ENCODE measurements around the gene RPS6KA1. TPM values are rescaled to one million over a fixed set of nuclear protein-coding genes. Genes with fewer than 3 reads are reported as not detected.
"Not testable (repeated sequence)": the region's sequence is repeated elsewhere in the genome, so short reads cannot be mapped to it uniquely, and the experiment has no call there.

Gene RPS6KA1
- total RNA-seq, 1 experiment from 2014 or later: 20.6 TPM

DNA sequence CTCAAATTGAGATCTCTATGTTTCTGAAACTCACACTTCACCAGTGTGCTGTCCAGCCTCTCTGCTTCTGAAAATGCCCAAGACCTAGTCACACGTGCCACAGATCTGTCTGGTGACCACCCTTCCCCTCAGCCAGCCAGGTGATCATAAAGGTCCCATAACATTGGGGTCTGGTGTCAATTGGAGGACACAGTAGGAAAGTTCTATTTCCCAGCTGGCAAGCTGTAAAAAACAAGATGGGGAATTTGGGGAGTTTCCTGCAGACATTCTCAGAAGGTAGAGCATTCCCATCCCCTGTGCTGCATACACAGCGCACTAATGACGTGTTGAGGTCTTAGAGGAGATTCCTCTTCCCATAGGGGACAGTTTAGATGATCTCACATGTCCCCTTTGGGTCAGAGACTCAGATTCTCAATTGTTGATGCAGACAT is 50.1 kb downstream of the RPS6KA1 start:
- in situ Hi-C loops (cut with HindIII; ENCODE audit: low pct_unique_long_range_greater_than_20kb, low sequenced_read_pairs): no loop called here
- no peak for DNase-seq (ENCODE audit: low read depth, low spot score)

- in situ Hi-C loops (cut with HindIII; ENCODE audit: low pct_unique_long_range_greater_than_20kb, low sequenced_read_pairs): no loop called here
These were observed 50.6 kb downstream of the RPS6KA1 start for GRCh38 chr1:26580116-26580515.

DNA sequence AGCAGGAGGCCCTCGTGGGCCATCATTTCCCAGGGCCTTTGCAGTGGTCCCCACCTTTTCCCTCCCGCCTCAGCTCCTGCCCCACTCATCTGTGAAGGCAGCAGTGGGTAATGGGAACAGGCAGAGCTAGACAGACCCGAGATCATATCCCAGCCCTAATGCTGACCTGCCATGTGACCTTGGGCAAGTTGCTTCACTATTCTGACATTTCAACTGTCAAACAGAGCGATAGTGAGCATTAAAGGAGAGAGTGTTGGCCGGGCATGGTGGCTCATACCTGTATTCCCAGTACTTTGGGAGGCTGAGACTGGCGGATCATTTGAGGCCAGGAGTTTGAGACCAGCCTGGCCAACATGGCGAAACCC is 51.7 kb downstream of the RPS6KA1 start:
- in situ Hi-C loops (cut with HindIII; ENCODE audit: low pct_unique_long_range_greater_than_20kb, low sequenced_read_pairs): no loop called here
- no peak for DNase-seq (ENCODE audit: low read depth, low spot score)

More at GRCh38 chr1:26580116-26580515, 50.6 kb downstream of the RPS6KA1 start:
- DNase-seq (ENCODE audit: low read depth, low spot score): no peak

DNA sequence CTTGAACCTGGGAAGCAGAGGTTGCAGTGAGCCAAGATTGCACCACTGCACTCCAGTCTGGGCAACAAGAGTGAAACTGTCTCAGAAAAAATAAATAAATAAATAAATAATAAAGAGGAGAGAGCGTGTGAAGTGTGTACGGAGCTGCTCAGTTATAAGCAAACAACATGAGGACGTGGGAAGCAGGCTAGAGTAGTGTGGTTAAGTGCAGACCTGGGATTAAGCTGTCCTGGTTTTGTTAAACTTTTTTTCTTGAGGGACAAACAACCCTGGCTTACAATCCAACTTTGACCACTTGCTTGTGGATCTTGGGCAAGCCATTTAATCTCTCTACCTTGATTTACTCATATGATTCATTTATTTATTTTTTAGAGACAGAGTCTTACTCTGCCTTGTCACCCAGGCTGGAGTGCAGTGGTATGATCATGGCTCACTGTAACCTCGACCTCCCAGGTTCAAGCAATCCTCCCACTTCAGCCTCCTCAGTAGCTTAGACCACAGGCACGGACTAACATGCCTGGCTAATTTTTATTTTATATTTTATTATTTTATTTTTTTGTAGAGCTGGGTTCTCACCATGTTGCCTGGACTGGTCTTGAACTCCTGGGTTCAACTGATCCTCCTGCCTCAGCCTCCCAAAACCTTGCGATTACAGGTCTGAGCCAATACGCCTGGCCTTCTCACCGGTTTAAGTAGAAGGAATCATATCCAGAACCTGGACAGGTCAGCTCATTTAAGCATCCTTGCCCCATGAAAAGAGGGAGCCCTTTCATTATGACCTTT is 52.7 kb downstream of the RPS6KA1 start:
- DNase-seq (ENCODE audit: low read depth, low spot score): no peak
- in situ Hi-C loops (cut with HindIII; ENCODE audit: low pct_unique_long_range_greater_than_20kb, low sequenced_read_pairs): no loop called here

GRCh38 chr1:26582836-26583460 is 53.4 kb downstream of the RPS6KA1 start:
- DNase-seq (ENCODE audit: low read depth, low spot score): no peak
- in situ Hi-C loops (cut with HindIII; ENCODE audit: low pct_unique_long_range_greater_than_20kb, low sequenced_read_pairs): no loop called here

GRCh38 chr1:26583646-26584485 is 54.3 kb downstream of the RPS6KA1 start:
- in situ Hi-C loops (cut with HindIII; ENCODE audit: low pct_unique_long_range_greater_than_20kb, low sequenced_read_pairs): no loop called here
- peak; percentile 54 for DNase-seq (ENCODE audit: low read depth, low spot score)

DNA sequence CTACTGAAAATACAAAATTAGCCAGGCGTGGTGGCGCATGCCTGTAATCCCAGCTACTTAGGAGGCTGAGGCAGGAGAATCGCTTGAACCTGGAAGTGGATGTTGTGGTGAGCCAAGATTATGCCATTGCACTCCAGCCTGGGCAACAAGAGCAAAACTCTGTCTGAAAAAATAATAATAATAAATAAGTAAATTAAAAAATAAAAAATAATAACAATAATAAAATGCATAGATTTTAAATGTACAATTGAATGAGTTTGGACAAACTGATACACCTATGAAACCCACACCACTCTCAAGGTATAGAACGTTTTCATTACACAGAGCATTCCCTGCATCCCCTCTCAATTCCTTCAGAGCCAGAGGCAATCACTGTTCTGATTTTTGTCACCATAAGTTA is 55.0 kb downstream of the RPS6KA1 start:
- DNase-seq (ENCODE audit: low read depth, low spot score); in situ Hi-C loops (cut with HindIII; ENCODE audit: low pct_unique_long_range_greater_than_20kb, low sequenced_read_pairs): not testable (repeated sequence)

DNA sequence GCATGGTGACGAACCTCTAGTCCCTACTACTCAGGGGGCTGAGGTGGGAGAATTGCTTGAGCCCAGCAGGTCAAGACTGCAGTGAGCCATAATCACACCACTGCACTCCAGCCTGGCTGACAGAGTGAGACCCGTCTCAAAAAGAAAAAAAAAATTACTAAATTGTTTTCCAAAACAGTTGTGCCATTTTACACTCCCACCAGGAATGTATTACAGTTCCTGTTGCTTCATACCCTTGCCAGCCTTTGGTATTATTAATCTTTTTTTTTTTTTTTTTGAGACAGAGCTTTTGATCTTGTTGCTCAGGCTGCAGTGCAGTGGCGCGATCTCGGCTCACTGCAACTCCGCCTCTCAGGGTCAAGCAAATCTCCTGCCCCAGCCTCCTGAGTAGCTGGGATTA is 55.9 kb downstream of the RPS6KA1 start:
- in situ Hi-C loops (cut with HindIII; ENCODE audit: low pct_unique_long_range_greater_than_20kb, low sequenced_read_pairs): no loop called here
- DNase-seq (ENCODE audit: low read depth, low spot score): no peak

DNA sequence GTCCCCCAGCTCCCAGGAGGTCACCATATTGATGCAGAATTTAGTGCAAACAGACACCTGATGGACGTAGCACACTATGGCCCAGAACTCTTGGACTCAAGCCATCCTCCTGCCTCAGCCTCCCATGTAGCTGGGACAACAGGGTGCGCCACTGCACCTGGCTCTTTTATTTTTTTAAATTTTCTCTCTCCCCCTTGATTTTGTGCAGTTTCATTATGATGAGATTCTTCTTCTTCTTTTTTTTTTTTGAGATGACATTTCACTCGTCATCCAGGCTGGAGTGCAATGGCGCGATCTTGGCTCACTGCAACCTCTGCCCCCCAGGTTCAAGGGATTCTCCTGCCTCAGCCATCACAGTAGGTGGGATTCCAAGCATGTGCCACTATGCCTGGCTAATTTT is 63.8 kb downstream of the RPS6KA1 start:
- DNase-seq (ENCODE audit: low read depth, low spot score): no peak
- in situ Hi-C loops (cut with HindIII; ENCODE audit: low pct_unique_long_range_greater_than_20kb, low sequenced_read_pairs): no loop called here

GRCh38 chr1:26594593-26594992 is 65.0 kb downstream of the RPS6KA1 start:
- in situ Hi-C loops (cut with HindIII; ENCODE audit: low pct_unique_long_range_greater_than_20kb, low sequenced_read_pairs); DNase-seq (ENCODE audit: low read depth, low spot score): not testable (repeated sequence)

GRCh38 chr1:26597629-26598039 is 68.1 kb downstream of the RPS6KA1 start:
- DNase-seq (ENCODE audit: low read depth, low spot score): peak; percentile 73
- in situ Hi-C loops (cut with HindIII; ENCODE audit: low pct_unique_long_range_greater_than_20kb, low sequenced_read_pairs): no loop called here

GRCh38 chr1:26598890-26599289 is 69.3 kb downstream of the RPS6KA1 start:
- in situ Hi-C loops (cut with HindIII; ENCODE audit: low pct_unique_long_range_greater_than_20kb, low sequenced_read_pairs): no loop called here
- DNase-seq (ENCODE audit: low read depth, low spot score): no peak

DNA sequence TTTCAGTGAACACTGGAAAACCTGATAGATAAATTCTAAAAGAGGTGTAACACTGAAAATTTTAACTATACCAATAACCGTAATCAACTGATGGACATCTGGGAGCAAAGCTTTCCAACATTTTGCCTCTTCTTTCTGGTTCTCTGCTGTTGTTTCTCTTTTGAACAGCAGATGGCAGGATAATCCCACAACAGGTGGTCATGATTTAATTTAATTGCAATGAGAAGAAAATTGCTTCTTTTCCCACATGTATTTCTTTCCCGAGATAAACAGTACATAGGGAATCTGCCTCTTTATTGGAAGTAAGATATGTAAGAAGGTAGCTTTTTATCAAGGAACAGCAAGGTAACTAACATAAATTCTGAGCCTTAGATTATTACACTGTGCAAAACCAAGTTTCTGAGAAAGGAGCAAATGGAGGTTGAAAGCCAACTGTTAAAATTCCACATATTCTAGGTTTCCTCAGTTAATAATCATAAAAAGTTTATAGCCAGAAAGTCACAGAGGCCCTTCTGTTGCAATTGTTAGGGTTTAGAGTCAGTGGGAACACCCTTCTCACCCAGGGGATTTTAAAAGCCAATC is 72.9 kb downstream of the RPS6KA1 start:
- peak; percentile 74 for DNase-seq (ENCODE audit: low read depth, low spot score)
- in situ Hi-C loops (cut with HindIII; ENCODE audit: low pct_unique_long_range_greater_than_20kb, low sequenced_read_pairs): no loop called here

DNA sequence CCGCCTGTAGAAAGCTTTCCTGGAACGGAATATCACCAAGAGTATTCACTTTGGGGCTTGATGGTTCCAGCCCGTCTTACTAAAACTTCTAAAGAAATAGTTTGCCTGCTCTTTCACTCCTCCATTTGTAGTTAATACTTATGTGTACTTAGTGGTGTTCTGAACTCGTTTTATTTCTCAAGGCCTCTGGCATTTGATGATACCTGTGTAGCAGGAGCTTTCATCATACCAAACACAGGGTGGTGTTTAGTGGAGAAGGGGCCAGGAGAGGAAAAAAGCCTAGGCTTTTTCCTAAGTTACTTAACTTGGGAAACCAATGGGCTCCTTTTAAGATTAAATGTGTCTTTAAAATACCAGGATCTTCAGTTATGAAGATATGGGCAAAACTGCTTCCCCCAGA is 74.3 kb downstream of the RPS6KA1 start:
- no peak for DNase-seq (ENCODE audit: low read depth, low spot score)
- in situ Hi-C loops (cut with HindIII; ENCODE audit: low pct_unique_long_range_greater_than_20kb, low sequenced_read_pairs): no loop called here

GRCh38 chr1:26607186-26607585 is 77.6 kb downstream of the RPS6KA1 start:
- in situ Hi-C loops (cut with HindIII; ENCODE audit: low pct_unique_long_range_greater_than_20kb, low sequenced_read_pairs): no loop called here
- DNase-seq (ENCODE audit: low read depth, low spot score): no peak

DNA sequence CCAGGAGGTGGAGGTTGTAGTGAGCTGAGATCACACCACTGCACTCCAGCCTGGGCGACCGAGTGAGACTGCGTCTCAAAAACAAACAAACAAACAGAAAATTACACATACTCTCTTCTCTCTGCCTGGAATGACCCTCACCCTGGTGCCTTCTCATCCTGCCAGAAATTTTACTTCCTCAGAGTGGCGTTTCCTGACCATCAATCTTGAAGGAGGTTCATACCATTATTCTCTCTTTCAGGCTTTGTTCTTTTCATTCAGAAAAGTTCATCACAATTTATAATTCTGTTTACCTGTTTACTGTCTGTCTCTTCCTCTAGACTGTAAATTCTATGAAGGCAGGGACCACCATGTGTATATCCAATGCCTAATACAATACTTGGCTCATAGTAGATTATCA is 79.3 kb downstream of the RPS6KA1 start:
- peak; percentile 12 for DNase-seq (ENCODE audit: low read depth, low spot score)
- in situ Hi-C loops (cut with HindIII; ENCODE audit: low pct_unique_long_range_greater_than_20kb, low sequenced_read_pairs): no loop called here

- no peak for DNase-seq (ENCODE audit: low read depth, low spot score)
These were observed 81.2 kb downstream of the RPS6KA1 start for GRCh38 chr1:26610781-26611180.

GRCh38 chr1:26612627-26613026 is 83.1 kb downstream of the RPS6KA1 start:
- DNase-seq (ENCODE audit: low read depth, low spot score); in situ Hi-C loops (cut with HindIII; ENCODE audit: low pct_unique_long_range_greater_than_20kb, low sequenced_read_pairs): not testable (repeated sequence)

More at GRCh38 chr1:26610781-26611180, 81.2 kb downstream of the RPS6KA1 start:
- in situ Hi-C loops (cut with HindIII; ENCODE audit: low pct_unique_long_range_greater_than_20kb, low sequenced_read_pairs): no loop called here
